Left kidney (tissue), 8 donors: ENCODE data around the gene ISL2. TPM values are rescaled to one million over a fixed set of nuclear protein-coding genes. Genes with fewer than 3 reads are reported as not detected.
"Not testable (repeated sequence)": the region's sequence is repeated elsewhere in the genome, so short reads cannot be mapped to it uniquely, and the experiment has no call there.

Experiments used
- DNase-seq: peaks from one replicate; pipeline ENCODE4 v3.0.0-alpha.2; 2013
- long read RNA-seq, 8 donors: transcript quantifications; one replicate each; lab custom pipeline, GENCODE V29; 2026
- polyA plus RNA-seq: library from polyadenylated mRNA; unstranded; fragments of 120-200 nt; gene quantifications from one replicate; pipeline ENCODE4 v1.2.1, GENCODE V29; 2013; ENCODE audit not compliant: insufficient read length

Gene ISL2
- not detected for polyA plus RNA-seq
- long read RNA-seq, donor 1 = 0 reads
- long read RNA-seq, donor 2 = 0 reads
- long read RNA-seq, donor 3 = 0 reads
- long read RNA-seq, donor 4 = 0 reads
- long read RNA-seq, donor 5 = 0 reads
- long read RNA-seq, donor 6 = 0 reads
- long read RNA-seq, donor 7 = 0 reads
- long read RNA-seq, donor 8 = 0 reads

DNA sequence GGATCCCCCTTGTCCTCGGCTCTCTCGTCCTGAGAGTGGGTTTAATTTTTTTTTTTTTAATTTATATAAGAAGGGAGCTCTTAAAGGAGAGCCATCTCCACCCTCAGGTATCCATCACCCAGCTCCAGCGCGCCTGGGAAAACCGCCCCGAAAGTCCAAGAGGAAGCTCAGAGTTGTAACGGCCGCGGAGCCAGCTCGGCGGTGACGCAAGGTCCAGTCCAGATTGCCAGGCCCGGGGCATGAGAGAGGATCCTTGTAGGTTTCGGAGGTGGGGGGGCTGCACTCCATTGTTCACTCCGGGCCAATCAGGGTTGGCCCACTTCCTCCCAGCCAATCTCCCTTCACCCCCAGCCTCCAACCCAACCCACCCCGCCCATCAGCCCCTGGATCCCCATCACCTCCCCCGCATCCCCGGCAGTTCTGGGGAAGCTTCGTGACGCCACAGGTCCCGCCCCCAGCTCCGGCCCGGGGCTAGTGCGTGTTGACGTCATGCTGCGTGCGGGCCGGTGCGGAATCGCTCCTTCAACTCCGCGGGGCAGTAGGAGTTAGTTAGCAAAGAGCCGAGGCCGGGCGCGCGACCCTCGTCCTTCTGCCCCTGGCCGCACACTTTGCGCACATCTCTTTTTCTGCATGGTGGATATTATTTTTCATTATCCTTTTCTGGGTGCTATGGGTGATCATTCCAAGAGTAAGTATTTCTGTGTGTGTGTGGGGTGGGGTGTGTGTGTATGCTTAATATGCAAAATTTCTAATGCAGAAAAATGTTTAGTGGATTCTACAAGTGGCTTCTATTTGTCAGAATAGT is at the start of gene ISL2:
Gene ISL2, plus strand, starts transcription at position 520 of the 805 bp plus-strand sequence. Its CDS starts 111 bp downstream, at position 631.
- peak; percentile 24 for DNase-seq

DNA sequence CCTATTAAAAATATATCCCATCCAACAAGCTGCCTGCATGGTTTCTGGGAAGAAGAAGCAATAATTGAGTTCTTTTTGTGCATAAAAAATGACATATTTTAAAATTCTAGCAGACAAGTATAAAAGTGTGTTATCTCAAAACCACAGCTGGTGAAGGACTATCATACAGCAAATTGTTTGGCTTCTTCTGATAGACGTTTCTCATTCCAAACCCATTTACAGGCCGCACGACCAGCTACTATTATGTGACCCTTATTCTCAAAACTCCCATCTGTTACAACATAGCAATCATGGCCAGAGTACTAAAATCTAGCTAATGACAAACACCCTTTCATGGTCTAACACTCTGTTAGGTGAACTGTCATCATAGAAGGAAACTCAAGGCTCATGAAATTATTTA is 47.0 kb upstream of the ISL2 start:
- no peak for DNase-seq

DNA sequence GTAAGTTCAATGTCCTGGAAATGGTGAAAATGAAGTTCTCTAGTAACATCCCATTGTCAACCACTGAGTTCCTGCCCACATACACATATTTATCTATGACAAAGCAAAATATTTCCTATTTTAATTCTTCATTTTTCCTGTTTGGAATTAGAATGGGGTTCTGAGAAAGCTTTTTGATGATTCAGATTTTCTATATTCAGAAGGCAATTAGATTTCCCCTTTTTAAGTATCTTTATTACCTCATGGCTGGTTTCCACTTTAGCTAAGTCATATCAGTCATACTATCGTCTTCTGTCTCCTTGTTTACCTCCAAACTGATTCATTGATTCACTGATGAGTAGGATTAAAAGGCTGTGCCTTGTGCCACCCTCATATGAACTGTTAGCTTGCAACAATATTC is 43.2 kb upstream of the ISL2 start:
- no peak for DNase-seq

DNA sequence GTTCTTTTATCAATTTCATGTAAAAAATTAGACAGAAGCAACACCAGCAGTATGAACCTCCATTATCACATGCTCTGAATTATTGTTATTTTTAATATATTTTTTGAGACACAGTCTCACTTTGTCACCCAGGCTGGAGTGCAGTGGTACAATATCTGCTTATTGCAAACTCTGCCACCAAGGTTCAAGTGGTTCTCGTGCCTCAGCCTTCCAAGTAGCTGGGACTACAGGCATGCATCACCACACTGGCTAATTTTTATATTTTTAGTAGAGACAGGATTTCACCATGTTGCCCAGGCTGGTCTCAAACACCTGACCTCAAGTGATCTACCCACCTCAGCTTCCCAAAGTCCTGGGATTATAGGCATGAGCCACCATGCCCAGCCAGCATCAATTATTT is 42.1 kb upstream of the ISL2 start:
- not testable (repeated sequence) for DNase-seq

DNA sequence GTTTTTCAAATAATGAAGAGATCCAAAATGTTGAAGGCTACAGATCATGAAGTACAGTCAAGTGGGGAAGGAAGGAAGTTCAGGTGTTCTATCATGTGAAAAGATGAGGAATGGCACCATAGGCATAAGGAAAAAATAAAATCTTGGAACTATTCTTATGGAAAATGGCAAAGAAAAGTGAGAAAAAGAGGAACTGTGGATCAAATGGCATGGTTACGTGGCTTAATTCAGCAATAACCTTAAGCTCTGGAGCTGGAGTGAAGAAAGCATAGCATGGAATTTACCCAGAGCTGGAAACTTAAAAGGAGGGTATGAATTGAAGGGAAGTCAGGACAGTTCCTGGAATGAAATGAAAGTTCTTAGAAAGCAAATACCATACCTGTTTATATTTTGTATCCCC is 39.7 kb upstream of the ISL2 start:
- DNase-seq = no peak

DNA sequence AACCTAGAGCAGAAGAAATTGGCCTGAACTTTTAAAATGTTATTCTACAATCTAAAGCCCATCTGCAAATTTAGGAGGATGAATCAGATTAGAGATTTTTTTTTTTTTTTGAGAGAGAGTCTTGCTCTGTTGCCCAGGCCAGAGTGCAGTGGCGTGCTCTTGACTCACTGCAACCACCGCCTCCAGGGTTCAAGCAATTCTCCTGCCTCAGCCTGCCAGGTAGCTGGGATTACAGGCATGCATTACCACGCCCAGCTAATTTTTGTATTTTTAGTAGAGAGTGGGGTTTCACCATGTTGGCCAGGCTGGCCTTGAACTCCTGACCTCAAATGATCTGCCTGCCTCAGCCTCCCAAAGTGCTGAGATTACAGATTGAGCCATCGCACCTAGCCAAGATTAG is 38.6 kb upstream of the ISL2 start:
- not testable (repeated sequence) for DNase-seq

DNA sequence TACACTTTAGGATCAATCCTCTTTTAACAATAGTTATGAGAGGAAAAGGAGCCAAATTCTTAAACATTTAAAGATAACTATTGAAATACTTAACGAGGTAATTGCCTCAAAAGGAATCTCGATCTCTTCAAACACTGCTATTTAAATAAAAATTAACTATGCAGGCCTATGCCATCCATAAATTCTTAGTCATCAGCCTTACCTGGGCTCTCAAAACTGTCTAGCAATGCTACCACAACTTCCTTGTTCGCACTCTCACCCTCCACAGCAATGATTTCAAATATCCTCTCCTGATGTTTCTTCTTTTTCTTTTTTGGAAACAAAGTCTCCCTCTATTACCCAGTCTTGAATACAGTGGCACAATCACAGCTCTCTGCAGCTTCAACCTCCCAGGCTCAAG is 37.6 kb upstream of the ISL2 start:
- DNase-seq = no peak

DNA sequence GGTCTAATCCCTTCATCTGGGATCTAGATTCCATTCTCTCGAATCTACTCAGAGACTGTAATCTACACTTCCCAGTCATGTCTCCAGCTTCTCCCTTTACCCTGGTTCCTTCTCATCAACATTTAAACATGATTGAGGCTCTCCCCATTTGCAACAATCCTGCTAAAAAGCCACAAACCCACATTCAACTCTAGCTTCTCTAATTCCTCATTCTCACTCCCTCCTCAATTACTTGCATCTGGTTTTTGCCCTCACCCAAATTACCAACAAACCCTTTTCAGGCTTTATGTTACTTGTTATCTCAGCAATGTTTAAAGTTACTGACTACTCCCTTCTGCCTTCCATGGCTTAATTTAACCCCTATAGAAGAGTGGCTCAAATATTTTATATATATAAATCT is 36.8 kb upstream of the ISL2 start:
- DNase-seq = no peak

DNA sequence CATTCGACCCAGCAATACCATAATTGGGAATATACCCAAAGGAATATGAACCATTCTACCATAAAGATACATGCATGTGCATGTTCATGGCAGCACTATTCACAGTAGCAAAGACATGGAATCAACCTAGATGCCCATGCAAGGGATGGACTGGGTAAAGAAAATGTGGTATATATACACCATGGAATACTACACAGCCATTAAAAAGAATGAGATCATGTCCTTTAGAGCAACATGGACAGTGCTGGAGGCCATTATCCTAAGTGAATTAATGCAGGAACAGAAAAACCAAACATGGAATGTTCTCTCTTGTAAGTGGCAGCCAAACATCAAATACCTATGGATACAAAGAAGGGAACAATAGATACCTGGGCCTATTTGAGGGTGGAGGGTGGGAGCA is 32.7 kb upstream of the ISL2 start:
- no peak for DNase-seq

DNA sequence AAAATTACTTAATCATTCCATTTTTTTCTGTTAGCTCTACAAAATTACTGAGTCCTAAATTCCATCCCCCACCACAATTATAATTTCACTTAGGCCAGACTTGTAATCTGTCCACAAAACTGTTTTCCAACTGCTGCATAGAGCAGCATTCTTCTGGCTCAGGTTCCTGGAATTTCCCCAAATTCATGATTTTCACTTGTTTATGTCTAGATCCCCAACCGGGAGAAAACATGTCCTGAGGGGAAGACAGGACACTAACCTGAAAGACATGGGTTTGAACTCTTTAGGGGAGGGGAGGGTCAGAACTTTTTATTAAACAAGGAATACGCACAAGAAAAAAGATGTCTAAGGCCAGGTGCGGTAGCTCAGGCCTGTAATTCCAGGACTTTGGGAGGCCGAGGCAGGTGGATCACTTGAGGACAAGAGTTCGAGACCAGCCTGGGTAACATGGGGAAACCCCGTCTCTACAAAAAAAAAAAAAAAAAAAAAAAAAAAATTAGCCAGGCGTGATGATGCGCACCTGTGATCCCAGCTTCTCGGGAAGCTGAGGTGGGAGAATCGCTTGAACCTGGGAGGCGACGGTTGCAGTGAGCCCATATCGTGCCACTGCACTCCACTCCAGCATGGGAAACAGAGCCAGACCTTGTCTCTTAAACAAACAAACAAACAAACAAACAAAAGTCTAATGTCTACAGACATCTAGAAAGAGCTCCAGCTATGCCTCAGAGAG is 26.8 kb upstream of the ISL2 start:
- no peak for DNase-seq

DNA sequence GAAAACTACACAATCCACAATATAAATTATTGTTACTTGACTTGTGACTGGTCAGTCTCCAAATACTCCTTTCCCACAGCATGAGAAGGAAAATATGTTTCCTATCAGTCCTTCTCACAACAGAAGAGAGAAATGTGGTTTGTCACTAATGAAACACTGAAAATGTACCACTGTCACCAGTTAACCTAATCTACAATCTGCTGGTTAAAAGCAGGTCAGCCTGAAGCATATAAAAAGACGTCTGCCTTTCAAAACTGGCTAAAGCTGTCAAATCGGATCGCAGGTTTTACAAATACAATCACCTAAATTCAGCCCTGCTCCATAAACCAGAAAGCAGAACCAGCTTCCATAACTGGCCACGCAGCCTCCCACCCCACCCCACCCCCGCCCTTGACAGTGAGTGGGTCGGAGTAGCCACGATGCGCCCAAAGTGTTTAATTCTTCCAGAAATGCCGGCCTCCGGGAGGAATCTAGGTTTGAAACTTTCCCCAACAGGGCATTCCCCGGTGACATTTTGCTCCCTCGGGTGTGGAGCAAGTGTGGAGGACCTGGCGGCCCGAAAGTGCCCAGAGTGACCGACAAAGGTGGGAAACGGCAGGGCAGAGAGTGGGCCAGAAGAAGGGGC is 26.0 kb upstream of the ISL2 start:
- no peak for DNase-seq

DNA sequence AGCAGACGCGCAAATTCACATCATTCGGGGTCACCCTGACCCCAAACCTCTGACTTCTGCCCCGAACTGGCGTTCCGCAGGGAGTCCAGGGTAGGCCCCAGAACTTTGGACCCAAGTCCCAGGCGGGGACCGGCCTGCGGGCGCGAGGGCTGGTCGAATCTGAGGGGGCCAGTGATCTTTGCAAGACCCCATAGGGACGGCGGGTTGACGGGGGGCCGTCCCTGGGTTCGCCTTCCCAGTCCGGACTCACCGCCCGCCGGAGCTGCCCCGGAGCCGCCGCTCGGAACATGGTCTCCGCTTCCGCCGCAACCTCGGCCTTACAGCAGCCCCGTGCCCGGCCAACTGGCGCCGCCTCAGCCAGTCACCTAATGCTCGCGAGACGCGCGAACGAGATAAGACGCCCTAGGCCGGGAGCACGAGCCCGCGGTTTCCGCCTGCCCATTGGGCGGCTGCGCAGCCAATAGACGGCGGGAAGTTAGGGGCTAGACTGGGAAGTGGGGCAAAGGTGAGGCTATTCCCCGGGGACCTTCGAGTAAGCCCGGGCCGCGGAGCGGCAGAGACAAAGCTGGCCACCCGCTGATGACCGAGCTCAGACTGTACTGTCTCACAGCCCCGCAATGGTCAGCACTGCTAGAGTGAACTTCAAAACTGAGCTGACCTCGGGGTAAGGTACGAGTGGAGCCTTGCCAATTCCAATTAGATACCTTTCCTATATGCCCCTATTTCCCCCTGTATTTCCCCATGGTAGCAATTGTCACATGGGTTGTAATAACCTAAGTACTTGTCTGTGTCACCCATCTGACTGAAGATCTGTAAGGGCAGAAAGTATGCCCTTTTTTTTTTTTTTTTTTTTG is 25.2 kb upstream of the ISL2 start, which contains the start of gene ETFA:
Gene ETFA, minus strand, starts transcription at position 370 of the 854 bp plus-strand sequence. Its CDS starts 81 bp downstream, at position 289.
- peak; percentile 95 for DNase-seq

DNA sequence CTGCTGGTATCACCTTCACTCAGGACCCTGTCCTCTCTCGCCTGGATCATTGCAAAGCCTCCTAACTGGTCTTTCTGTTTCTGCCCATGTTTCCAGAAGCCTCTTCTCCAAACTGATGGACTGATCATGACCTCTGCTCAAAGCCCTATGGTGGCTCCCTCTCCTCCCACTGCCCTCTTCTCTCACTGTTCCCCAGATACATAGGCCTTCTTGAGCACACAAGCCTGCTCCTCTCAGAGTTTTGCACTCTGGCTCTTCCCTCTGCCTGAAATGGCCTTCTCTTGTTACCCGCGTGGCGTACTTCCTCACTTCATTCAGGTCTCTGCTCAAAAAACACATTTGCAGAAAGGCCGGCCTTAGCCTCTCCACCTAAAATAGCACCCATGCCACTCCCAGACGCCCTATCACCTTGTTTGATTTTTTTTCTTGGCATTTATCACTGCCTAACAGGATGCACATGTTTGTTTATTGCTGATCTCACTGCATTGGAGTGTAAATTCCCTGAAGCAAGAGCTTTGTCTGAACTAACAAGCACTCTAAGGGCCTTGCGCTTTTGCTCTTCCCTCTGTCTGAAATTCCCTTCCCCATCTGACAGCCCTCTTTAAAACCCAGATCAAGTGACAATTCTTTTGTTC is 23.9 kb upstream of the ISL2 start:
- no peak for DNase-seq

DNA sequence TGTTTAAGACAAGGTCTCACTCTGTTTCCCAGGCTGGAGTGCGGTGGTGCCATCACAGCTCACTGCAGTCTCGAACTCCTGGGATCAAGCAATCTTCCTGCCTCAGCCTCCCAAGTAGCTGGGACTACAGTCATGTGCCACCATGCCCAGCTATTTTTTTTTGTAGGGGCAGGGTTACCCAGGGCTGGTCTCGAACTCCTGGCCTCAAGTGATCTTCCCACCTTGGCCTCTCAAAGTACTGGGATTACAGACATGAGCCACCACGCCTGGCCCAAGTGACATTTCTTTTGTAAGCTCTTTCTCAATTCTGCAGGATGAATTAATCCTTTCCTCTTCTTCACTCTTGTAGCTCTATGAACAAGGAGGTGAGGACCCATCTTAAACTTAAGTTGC is 23.4 kb upstream of the ISL2 start:
- not testable (repeated sequence) for DNase-seq

DNA sequence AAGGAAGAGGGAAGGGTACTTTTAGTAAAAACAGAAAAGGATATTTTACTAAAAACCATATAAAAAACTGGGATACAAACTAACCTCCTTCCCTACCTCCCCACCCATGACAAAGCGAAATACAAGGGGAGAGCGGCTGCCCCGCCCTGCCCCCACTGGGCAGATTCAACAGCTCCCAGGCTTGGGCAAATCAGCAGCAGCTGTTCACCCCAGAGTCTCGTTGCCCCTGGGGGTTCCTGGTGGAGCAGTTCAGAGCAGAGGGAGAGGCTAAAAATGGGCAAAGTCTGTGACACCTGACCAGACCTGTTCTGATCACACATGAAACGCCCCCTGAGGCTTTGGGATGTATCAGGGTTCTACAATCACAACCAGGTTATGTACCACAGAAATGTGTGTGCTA is 22.8 kb upstream of the ISL2 start:
- DNase-seq = no peak

DNA sequence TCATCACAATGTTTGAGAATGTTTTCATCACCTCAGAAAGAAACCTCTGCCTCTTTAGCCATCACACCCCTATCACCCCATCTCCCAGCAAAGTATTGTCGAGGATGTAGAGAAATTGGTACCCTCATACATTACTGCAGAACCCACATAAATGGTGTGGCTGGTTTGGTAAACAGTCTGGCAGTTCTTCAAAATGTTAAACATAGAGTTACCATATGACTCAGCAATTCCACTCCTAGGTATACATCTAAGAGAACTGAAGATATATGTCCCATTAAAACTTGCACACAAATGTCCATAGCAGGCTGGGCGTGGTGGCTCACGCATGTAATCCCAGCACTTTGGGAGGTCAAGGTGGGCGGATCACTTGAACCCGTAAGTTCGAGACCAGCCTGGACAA is 16.6 kb upstream of the ISL2 start:
- DNase-seq = no peak

DNA sequence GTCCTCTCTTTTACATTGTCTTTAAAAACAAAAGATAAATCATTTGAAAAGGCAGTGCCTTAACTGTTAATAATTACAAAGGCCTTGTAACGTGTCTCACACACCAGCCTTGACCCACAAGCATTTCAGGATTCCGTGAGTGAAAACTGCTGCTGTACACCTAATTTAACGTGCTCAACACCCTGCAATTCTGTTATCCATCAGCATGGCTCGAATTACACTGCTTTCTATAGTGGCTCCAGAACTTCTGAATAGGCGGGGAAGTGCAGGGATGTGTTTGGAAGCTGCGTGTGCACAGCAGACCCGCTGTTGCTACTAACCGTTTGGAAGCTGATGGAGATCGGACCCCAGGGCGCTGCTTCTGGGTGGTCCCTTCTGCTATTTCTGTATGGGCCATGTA is 15.4 kb upstream of the ISL2 start:
- no peak for DNase-seq

DNA sequence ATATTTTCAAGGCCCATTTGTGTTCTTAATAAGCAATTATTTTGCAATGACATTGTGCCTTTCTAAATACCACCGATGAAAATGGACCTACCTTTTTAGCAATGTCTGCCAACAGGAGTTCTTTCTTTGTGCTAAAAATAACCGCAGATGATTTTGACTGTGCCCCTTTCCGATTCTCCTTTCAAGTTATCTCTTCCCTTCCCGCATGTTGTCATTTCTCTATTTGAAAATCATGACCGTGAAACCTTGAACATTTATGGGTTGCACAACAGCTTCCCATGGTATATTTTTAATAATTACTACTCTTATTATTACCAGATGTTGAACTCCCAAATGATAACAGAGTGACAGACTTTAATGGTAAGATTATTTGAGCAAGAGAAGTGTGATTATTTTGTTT is 15.0 kb upstream of the ISL2 start:
- no peak for DNase-seq

DNA sequence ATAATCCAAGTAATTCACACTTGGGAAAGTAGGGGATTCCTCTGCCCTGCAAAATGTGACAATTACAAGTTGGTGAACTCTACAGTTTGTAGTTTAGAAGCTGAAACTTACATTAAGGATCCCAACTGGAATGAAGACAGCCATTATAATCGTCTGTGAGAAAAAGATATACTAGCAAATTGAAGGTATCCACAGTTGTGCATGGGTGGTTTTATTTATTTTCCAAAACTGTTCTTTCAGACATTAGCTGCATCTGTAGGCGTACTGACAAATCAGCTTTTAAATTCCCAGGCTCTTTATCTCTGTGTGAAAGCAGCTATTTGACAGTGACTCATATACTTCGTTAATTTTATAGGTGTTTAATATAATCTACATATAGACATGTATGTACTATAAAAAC is 12.5 kb upstream of the ISL2 start:
- DNase-seq = no peak

DNA sequence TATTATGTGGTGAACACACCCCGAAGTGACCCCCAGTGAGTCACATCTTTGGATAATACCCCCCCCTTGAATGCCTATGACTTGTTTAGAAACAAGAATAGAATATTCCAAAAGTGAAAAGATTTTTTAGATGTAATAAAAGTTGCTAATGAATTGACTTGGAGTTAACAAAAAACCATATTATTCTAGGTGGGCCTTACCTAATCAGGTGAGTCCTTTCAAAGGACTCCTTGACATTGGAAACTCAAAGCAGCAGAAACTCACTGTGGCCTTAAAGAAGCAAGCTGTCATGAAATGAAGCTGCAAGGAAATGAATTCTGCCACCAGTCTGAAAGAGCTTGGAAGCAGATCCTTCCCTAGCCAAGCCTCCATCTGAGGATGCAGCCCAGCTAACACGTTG is 10.9 kb upstream of the ISL2 start:
- no peak for DNase-seq
